ENCODE measurements around the gene GRAMD1B.

- no peak for TF ChIP-seq POLR2A (IDR thresholded peaks at IDR 0.05; ENCODE audit: low read length)
- TF ChIP-seq GATA1 (IDR thresholded peaks at IDR 0.05; ENCODE audit: low read depth, low read length), result no peak
Measured at GRCh38 chr11:123519797-123520193, 89.7 kb downstream of the GRAMD1B start.

Data from erythroblast (primary cell).